Measurements from ENCODE around the gene C2CD3.

Gene C2CD3

DNA sequence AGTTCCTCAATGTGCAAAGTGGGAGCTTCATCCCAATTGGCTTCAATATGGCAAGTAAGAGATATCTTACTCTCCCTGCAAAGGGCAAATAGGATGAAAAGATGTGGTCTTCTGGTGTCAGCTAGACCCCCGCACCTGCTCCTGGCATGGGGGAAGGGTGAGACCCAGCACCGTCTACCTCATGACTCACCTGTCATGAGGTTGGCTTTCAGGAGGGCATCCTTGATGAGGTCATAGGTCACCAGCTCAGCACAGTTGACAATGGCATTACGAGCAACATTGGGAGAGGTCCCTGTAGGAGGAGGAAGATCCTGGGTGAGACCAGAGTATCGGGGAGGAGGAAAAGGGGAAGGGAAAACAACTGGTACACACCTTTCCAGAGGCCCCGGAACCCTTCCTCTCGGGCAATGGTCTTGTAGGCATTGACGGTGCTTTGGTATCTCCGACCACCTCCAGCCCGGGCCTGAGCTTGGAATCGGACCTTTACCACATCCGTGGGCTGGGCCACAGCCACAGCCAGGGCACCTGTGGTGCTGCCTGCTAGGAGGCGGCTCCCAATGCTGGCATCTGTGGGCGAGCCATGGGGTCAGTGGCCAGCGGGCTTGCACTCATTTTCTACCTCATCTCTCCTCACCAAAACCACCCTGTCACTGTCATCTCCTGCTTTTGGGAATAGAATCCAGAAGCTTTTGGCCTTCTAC is 194.2 kb downstream of the C2CD3 start:
- DNase-seq, result no peak

DNA sequence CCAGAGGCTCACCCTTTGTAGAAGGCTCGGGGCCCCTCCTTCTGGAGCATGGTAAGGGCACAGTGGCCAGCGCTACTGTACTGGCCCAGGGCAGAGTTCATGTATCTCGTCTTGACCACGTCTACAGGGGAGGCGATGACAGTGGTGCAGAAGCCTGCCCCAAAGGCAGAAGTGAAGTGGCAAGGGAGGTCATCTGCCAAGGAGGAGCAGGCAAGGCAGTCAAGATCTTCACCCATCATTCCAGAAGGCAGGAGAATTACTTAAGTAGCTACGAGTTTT is 195.4 kb downstream of the C2CD3 start:
- no peak for DNase-seq

DNA sequence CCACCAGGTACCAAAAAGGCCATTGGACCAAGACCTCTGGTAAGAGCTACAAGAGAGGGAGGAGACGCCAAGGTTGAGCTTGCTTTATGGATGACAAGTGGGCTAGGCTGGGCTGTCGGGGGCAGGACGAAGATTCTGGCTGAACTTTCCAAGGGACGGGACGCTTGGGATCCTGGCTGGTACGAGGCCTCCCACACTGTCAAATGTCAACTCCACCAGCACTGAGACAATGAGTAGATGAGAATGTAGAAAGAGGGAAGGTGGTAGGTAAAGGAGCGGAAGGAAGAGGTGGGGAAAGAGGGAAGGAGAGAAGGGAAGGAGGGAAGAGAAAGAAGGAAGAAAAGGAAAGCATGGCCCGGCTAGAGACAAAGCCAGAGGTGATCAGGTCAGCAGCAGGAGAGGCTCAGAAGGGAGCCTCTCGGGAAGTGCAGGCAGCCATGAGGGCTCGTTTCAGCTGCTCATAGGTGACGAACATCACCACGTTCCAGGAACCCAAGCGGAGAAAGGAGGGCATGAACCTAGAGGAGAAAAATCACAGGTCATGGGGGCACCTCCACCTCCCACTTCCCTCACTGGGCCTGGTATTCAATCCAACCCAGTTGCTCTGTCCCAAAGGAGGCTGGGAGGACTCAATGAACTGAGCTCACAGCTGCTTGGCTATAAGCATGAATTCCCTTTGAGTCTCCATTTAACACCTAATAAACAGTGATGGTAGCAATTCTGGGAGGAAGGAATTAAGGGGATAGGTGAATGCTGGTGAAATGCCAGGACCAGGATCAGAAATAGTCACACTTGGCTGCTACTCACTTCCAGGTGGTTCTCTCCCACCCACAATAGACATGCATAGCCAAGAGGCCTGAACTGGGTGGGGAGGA is 196.0 kb downstream of the C2CD3 start:
- no peak for DNase-seq

DNA sequence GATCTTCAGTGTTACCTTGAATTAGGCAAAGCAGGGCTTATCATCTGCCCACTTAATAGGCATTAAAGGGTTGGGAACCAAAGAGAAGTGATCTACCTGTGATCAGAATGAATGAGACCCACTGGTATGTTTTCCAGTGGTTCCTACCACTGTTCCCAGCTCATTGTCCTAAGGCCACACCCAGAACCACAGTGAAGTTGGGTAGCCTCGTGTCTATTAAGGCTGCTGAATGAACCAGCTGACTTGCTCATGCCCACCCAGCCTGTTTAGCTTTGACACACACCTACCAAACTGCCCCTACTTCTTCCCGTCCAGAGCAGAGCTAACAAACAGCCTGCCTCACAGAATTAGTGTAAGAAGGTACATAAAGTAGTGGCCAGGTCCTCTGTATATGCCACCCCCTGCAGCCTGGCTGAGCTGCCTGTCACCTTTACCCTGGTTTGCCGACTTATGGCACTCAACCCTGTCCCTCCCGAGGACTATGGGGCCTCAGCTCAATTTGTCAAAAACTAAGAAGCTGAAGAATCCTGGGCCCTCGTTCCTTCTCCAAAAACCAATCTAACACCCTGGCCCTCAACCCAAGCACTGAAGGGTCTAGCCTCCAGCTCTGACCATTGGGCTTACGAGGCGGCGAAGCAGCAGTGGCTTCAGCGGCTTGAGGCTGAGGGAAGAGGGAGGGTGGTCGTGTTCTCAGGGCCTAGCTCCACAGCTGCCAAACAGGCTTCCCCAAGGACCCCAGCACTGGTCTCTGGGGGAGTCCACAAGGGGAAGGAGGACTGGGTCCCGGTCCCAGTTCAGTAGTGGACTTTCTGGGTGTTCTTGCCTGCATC is 198.0 kb downstream of the C2CD3 start:
- no peak for DNase-seq

DNA sequence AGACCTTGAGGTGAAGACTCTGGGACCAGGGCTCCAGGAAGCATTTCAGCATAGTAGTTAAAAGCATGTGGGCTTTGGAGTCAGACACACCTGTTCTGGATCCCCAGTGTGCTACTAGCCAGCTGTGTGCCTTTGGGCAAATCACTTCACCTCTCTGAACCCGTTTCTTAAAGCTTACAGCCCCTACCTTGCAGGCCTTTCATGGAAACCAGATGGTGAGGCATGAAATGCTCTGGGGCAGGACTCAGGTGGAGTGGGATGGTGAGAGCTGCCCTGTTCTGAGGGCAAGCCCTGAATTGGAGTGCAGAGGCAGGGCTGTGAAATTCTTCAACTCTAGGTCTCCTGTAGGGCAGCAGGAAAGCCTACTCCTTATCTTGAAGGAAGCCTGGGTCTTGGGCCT is 198.6 kb downstream of the C2CD3 start:
- DNase-seq, result no peak

DNA sequence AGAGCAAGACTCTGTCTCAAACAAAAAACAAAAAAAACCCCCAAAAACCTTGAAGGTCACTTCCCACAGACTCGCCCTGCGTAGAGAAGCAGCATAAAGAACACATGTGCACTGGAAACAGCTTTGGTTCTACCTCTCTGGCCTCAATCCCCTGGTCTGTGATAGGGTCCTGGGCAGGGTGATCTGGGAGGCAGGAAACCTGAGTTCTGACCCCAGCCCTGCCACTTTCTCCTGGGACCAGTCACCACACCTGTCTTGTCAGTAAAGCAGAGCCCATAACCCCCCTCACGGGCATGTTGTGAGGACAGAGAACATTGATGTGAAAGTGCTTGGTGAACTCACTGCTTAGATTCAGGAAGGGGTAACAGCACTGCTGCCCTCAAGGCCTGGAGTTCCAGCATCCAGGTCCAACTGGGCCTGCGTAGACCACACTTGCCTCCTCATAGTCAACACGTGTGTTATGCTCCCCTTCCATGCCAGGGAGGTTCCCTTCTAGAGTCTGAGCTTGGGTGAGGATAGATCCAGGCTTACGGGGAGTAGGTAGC is 199.6 kb downstream of the C2CD3 start:
- DNase-seq, result no peak

DNA sequence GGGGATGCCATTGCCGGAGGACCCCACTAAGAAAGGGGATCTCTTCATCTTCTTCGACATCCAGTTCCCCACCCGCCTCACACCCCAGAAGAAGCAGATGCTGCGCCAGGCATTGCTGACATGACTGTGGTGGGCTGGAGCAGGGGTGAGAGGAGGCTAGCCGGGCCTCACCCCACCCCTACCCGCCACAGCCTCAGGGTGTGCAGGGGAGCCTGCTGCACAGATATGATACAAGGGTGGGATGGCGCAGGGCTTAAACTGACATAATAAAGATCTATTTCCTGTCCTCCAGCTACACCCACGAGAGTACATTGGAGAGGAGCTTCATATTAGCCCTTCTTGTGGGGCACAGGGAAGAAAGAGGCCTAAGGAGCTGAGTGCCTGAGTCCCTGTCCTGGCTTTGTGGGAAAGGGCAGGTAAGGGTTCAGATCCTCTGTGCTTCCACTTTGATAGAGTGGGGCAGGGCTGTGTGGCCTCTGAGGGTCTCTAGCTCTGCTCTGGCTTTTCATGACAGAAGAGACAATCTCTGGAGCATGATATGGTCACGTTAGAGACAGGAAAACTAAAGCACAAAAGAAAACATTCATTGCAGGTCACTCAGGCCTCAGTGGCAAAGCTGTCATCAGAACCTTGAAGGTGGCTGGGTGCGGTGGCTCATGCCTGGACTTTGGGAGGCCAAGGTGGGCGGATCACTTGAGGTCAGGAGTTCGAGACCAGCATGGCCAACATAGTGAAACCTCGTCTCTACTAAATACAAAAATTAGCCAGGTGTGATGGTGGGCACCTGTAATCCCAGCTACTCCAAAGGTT is 200.6 kb downstream of the C2CD3 start:
- DNase-seq, result no peak

DNA sequence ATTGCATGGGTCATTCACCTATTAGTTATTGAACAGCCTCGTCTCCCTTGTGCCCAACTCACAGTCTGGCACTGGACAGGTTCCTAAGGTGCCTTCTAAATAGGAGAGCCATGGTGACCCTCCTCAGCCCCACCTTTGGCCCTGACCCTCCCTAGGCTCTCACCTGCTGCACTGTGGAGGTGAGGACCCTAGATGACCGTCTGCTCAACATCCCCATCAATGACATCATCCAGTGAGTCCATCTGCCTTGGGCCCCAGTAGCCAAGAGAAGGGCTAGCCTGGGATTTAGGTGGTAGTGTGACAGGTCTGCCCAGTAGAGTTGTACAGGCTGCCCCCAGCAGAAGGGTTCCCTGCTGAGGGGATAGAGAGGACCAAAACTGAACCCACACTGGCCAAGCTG is 201.7 kb downstream of the C2CD3 start:
- DNase-seq, result no peak

DNA sequence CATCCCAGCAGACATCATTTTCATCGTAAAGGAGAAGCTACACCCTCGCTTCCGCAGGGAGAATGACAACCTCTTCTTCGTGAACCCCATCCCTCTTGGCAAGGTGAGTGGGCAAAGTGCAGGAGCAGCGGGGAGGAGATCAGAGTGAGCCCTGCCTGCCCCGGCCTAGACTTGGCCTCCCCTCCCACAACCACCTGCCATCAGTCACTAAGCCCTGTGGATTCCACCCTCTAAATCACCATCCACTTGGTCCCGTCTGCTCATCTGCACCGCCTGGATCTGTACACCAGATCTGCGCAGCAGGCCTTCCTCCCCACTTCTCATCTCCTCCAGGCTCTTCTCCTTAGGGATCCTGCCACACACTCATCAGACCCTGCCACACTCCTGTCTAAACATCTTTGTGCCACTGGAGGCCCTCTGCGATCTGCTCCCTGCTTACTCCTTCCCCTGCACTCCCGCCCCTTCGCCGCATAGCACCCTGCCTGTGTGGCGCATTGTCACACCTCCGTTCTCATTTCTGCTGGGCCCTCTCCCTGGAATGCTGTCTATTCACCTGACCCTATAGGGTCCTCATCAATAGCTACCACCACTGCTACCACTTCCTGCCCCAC is 202.3 kb downstream of the C2CD3 start:
- no peak for DNase-seq

DNA sequence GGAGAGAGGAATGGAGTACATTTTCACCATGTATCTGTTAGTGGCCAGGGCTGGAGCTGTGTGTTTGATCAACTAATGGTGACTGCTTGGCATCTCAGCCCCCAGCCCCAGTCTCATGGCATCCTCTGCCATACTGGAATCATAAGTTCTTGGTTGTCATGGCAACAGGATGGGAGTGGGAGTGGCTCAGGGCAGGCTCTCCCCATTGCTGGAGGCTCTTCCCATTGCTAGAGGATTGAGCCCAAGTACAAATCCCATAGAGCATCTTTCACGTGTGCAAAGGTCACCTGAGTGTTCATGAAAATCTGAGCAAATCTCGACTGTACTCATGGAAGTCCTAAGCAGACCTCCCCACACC is 205.1 kb downstream of the C2CD3 start:
- no peak for DNase-seq

DNA sequence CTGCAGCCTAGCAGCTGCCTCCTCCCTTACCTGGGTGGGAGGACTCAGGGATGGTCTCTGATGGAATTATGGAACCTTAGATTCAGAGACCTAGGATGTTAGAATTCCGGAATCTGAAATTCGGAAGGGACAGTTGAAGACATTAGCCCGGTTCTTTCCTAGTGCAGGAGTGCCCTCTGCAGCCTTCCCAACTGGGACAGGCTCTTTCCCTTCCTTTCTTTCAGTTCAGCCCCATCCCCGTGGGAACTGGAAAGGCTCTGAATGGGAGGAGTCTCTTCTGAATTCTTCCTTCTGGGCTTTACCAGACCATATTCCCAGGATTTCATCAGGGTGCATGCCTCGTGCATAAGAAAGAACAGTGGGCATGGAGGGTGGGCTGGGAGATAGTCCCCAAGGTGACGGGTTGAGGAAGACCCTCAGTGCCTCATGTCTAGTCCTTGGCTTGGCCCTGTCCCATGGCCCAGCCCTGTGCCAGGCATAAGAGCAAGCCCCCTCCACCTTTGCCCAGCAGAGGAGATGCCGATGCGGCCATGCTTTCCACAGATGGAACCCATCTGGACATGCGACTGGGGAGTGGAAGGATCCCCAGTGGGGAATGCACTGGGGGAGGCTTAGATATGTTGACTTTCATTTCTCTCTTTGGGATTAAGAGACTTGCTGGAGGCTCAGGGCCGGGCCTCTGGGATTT is 205.6 kb downstream of the C2CD3 start:
- DNase-seq, result no peak

DNA sequence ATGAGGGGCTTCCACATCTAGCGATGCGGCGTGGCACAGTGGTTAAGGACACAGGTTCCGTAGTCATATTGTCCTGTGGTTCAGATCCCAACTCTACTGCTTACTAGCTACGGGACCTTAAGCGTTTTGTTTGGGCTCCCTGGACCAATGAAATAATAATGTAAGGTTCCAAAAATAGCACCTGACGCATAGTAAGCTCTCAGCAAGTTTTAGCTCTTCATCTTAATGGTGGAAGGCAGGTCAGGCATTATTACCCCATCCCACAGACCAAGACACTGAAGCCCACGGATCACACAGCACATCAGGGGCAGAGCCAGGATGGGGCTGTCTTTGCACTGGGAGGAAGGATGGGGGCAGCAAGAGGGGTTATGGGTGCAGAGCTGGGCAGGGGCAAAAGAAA is 206.9 kb downstream of the C2CD3 start:
- no peak for DNase-seq
